PFSK-1 (cell line): ENCODE data around the gene BSND.

Experiments
- POLR2AphosphoS5 ChIP-seq: IDR thresholded peaks from 2 replicates; pipeline ENCODE4 v1.6.1; 2012; ENCODE audit warnings: low read depth, mild to moderate bottlenecking, control low read depth, low read length, moderate library complexity
- REST ChIP-seq, 2 experiments: IDR thresholded peaks; 2 replicates each; pipeline versions ENCODE4 v1.6.1 to v1.8.0; 2011 to 2012; ENCODE audit warnings: low read depth in 2 of 2, low read length in 2 of 2, control low read depth in 1 of 2, inconsistent platforms in 1 of 2, mild to moderate bottlenecking in 1 of 2, moderate library complexity in 1 of 2; ENCODE audit not compliant: insufficient read depth in 1 of 2
- SIN3A ChIP-seq: IDR thresholded peaks from 2 replicates; pipeline ENCODE4 v1.6.1; 2012; ENCODE audit warnings: mild to moderate bottlenecking, low read length, moderate library complexity, borderline replicate concordance; ENCODE audit not compliant: insufficient read depth

- TF ChIP-seq POLR2AphosphoS5 (no peak), SIN3A (no peak), REST (IDR thresholded peaks at IDR 0.05; ENCODE audit: insufficient read depth in 1 of 2, low read depth in 2 of 2, low read length in 2 of 2) (no peak)
These were observed 19.7 kb downstream of the BSND start for GRCh38 chr1:55018395-55018794.
